ENCODE measurements around the gene VDR. TPM values are rescaled to one million over a fixed set of nuclear protein-coding genes. Genes with fewer than 3 reads are reported as not detected.

The VDR gene
- total and polyA plus RNA-seq, 12 donors = 6.9 to 80.1 (median 18.4) TPM

GRCh38 chr12:47913081-47913480 lies 8.3 kb upstream of the VDR start:
- intact Hi-C loops (cut with DNase I) = no loop called here
- DNase-seq = no peak
- Histone ChIP-seq H3K4me1 (replicated peaks in 1 of 2) (no peaks in the 10 kb centered on the region), H3K27ac (no peak overlapping the region), H3K36me3 (replicated peaks in 1 of 2) (no peaks in the 10 kb centered on the region), H3K27me3 (no peaks in the 10 kb centered on the region), H3K4me3 (no peak overlapping the region), H3K9me3 (replicated peaks in 1 of 3) (no peaks in the 10 kb centered on the region)
- no peak for TF ChIP-seq POLR2A (IDR thresholded peaks at IDR 0.05)
- no peak for TF ChIP-seq CTCF (IDR thresholded peaks at IDR 0.05)
- 69 to 74% (median 70%) methylated on average over 3 of the region's 3 CpGs for WGBS, 4 donors

GRCh38 chr12:47912556-47912955 lies 7.8 kb upstream of the VDR start:
- Histone ChIP-seq H3K4me1 (replicated peaks in 1 of 2) (no peaks in the 10 kb centered on the region), H3K36me3 (replicated peaks in 1 of 2) (no peaks in the 10 kb centered on the region), H3K9me3 (replicated peaks in 1 of 3) (no peaks in the 10 kb centered on the region), H3K27ac (no peak overlapping the region), H3K4me3 (no peak overlapping the region), H3K27me3 (no peaks in the 10 kb centered on the region)
- TF ChIP-seq CTCF (IDR thresholded peaks at IDR 0.05) (no peak), POLR2A (IDR thresholded peaks at IDR 0.05) (no peak)
- intact Hi-C loops (cut with DNase I) = no loop called here
- WGBS, 4 donors = 69 to 87% (median 76%) methylated on average over 4 of the region's 4 CpGs
- DNase-seq = no peak

GRCh38 chr12:47910981-47911380 lies 6.2 kb upstream of the VDR start:
- intact Hi-C loops (cut with DNase I) = no loop called here
- H3K27me3 ChIP-seq = no peaks in the 10 kb centered on the region
- no peaks in the 10 kb centered on the region for H3K9me3 ChIP-seq (replicated peaks in 1 of 3)
- H3K4me1 ChIP-seq (replicated peaks in 1 of 2) = no peaks in the 10 kb centered on the region
- no peak for TF ChIP-seq POLR2A (IDR thresholded peaks at IDR 0.05)
- TF ChIP-seq CTCF (IDR thresholded peaks at IDR 0.05) = no peak
- no peak overlapping the region for H3K27ac ChIP-seq
- no peaks in the 10 kb centered on the region for H3K36me3 ChIP-seq (replicated peaks in 1 of 2)
- DNase-seq = no peak
- H3K4me3 ChIP-seq = no peak overlapping the region

- intact Hi-C loops (cut with DNase I) = no loop called here
- no peak overlapping the region for H3K27ac ChIP-seq
- H3K4me1 ChIP-seq (replicated peaks in 1 of 2) = no peaks in the 10 kb centered on the region
- WGBS, 4 donors = 58 to 89% (median 76%) methylated on average over 3 of the region's 3 CpGs
- H3K27me3 ChIP-seq = no peaks in the 10 kb centered on the region
- H3K9me3 ChIP-seq (replicated peaks in 1 of 3) = no peaks in the 10 kb centered on the region
- no peak for DNase-seq
- H3K36me3 ChIP-seq (replicated peaks in 1 of 2) = no peaks in the 10 kb centered on the region
- no peak overlapping the region for H3K4me3 ChIP-seq
- TF ChIP-seq CTCF (IDR thresholded peaks at IDR 0.05) (no peak), POLR2A (IDR thresholded peaks at IDR 0.05) (no peak)
Observed at GRCh38 chr12:47910486-47910885, 5.7 kb upstream of the VDR start.

All from adrenal gland (tissue), 12 donors.